ENCODE measurements around the gene CFAP206. TPM values are rescaled to one million over a fixed set of nuclear protein-coding genes. Genes with fewer than 3 reads are reported as not detected.

CFAP206 gene
- total RNA-seq, 3 donors from 2014 or later = 0.64 to 2.0 (median 0.66) TPM

GRCh38 chr6:87465051-87465450 lies 57.3 kb downstream of the CFAP206 start:
- Histone ChIP-seq H3K4me3 (no peak overlapping the region), H3K4me1 (no peaks in the 10 kb centered on the region), H3K27me3 (no peaks in the 10 kb centered on the region), H3K27ac (no peak overlapping the region), H3K36me3 (no peaks in the 10 kb centered on the region), H3K9me3 (no peaks in the 10 kb centered on the region)
- intact Hi-C loops (cut with DNase I; ENCODE audit: low total_unique reads) = no loop called here
- DNase-seq (ENCODE audit: low spot score in 2 of 2) = no peak
- TF ChIP-seq POLR2AphosphoS5 (IDR thresholded peaks at IDR 0.05) = no peak
- no peak for TF ChIP-seq CTCF (IDR thresholded peaks at IDR 0.05)
- TF ChIP-seq POLR2A (IDR thresholded peaks at IDR 0.05) = no peak

DNA sequence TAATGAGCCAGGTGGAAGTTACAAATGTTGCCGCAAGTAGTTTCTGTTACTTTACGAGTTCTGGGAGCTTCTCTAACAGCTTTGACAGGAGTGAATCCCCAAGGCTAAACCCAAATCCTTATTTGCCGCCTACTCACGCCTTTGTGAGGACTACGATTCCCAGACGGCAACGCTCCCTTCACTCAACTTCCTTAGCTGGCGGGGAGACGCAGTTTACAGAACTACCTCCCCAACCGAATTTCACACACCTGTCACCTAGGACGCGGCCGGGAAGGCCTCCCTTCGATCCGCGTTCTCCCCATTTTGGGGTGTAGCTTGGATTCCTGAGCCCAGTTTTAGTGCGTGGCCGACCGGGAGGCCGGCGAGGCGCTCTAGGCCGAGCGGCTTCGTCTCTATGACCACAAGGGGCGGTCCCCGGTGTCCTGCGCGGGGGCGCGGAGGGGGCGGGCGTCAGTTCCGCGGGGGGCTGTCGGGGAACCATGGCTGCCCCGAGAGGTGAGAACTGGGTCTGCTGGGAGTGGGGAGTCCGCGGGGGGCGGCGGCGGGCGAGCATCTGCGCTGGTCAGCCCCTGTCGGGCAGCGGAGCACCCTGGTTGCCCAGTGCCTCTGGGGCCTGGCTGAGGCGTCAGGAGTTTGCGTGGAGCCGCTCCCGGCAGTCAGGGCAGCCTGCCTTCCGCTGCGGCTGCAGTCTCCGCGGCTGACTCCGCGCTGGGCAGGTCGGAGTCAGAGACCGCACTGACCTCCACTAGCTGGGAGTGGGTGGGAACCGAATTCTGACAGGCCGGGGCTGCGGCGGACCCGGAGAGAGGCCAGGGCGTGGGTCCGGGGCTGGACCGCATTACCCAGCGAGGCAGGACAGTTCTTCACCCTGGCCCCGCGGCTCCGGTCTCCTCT lies 65.0 kb downstream of the CFAP206 start, which contains the start of gene SLC35A1:
Gene SLC35A1 (plus strand): TSS at position 450 of the 894 bp plus-strand sequence. CDS start 30 bp downstream, at position 480.
- Histone ChIP-seq H3K27ac (peak within 1 kb of the TSS; percentile 96), H3K36me3 (no peaks in the 10 kb centered on the region), H3K27me3 (no peaks in the 10 kb centered on the region), H3K9me3 (no peaks in the 10 kb centered on the region), H3K4me1 (no peaks in the 10 kb centered on the region), H3K4me3 (peak within 1 kb of the TSS; percentile 81 to 91 (median 88))
- intact Hi-C loops (cut with DNase I; ENCODE audit: low total_unique reads) = no loop called here
- TF ChIP-seq CTCF (IDR thresholded peaks at IDR 0.05) (peak in 2 of 3 donors; percentile 35 to 45), POLR2AphosphoS5 (IDR thresholded peaks at IDR 0.05) (peak; percentile 32 to 90 (median 70)), POLR2A (IDR thresholded peaks at IDR 0.05) (peak; percentile 14)
- DNase-seq (ENCODE audit: low spot score in 2 of 2) = peak; percentile 74 to 83

GRCh38 chr6:87473419-87473903 lies 65.7 kb downstream of the CFAP206 start:
- Histone ChIP-seq H3K27ac (peak overlapping the region; percentile 96), H3K4me1 (no peaks in the 10 kb centered on the region), H3K9me3 (no peaks in the 10 kb centered on the region), H3K27me3 (no peaks in the 10 kb centered on the region), H3K4me3 (peak overlapping the region; percentile 81 to 91 (median 88)), H3K36me3 (no peaks in the 10 kb centered on the region)
- DNase-seq (ENCODE audit: low spot score in 2 of 2) = no peak
- TF ChIP-seq CTCF (IDR thresholded peaks at IDR 0.05) = no peak
- no peak for TF ChIP-seq POLR2AphosphoS5 (IDR thresholded peaks at IDR 0.05)
- TF ChIP-seq POLR2A (IDR thresholded peaks at IDR 0.05) = no peak
- intact Hi-C loops (cut with DNase I; ENCODE audit: low total_unique reads) = no loop called here

DNA sequence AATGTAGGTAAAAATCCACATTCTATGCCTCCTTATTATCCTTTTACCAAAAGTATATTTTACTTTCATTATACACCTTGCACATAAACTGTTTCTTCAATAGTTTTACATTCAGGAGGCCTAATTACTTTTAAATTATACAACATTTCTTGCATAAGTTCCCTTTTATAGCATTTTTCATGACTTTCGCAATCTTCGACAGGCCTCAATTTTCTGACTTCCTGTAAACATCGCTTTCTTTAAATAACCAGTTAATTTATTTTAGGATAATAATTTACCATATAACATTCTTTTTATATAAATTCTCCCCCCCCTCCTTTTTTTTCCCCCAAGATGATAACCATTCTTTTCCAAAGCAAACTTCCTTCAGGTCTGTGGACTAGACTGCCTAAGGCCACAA lies 74.2 kb downstream of the CFAP206 start:
- Histone ChIP-seq H3K36me3 (no peaks in the 10 kb centered on the region), H3K27me3 (no peaks in the 10 kb centered on the region), H3K4me3 (no peak overlapping the region), H3K9me3 (no peaks in the 10 kb centered on the region), H3K27ac (no peak overlapping the region), H3K4me1 (no peaks in the 10 kb centered on the region)
- TF ChIP-seq POLR2AphosphoS5 (IDR thresholded peaks at IDR 0.05) = no peak
- TF ChIP-seq POLR2A (IDR thresholded peaks at IDR 0.05) = no peak
- TF ChIP-seq CTCF (IDR thresholded peaks at IDR 0.05) = no peak
- no peak for DNase-seq (ENCODE audit: low spot score in 2 of 2)
- intact Hi-C loops (cut with DNase I; ENCODE audit: low total_unique reads) = loop anchor here (5.0 kb wide), 1 partner anchor 395 kb away; no protein-coding TSS in a partner anchor

GRCh38 chr6:87482366-87482765 lies 74.6 kb downstream of the CFAP206 start:
- Histone ChIP-seq H3K4me3 (no peak overlapping the region), H3K4me1 (no peaks in the 10 kb centered on the region), H3K36me3 (no peaks in the 10 kb centered on the region), H3K9me3 (no peaks in the 10 kb centered on the region), H3K27me3 (no peaks in the 10 kb centered on the region), H3K27ac (no peak overlapping the region)
- DNase-seq (ENCODE audit: low spot score in 2 of 2) = no peak
- intact Hi-C loops (cut with DNase I; ENCODE audit: low total_unique reads) = loop anchor here (5.0 kb wide), 1 partner anchor 395 kb away; no protein-coding TSS in a partner anchor
- TF ChIP-seq CTCF (IDR thresholded peaks at IDR 0.05) = no peak
- no peak for TF ChIP-seq POLR2AphosphoS5 (IDR thresholded peaks at IDR 0.05)
- no peak for TF ChIP-seq POLR2A (IDR thresholded peaks at IDR 0.05)
